Activated CD4-positive, alpha-beta T cell treated with anti-CD3 and anti-CD28 coated beads, Interleukin-2, amount 50 U/mL, for 4 hours (primary cell): ENCODE data around the gene VAT1L.
"Not testable (repeated sequence)": the region's sequence is repeated elsewhere in the genome, so short reads cannot be mapped to it uniquely, and the experiment has no call there.

ENCODE experiments used
- DNase-seq, 2 experiments: peaks; one replicate each; pipeline ENCODE4 v3.0.0-alpha.2; 2020

Gene VAT1L

DNA sequence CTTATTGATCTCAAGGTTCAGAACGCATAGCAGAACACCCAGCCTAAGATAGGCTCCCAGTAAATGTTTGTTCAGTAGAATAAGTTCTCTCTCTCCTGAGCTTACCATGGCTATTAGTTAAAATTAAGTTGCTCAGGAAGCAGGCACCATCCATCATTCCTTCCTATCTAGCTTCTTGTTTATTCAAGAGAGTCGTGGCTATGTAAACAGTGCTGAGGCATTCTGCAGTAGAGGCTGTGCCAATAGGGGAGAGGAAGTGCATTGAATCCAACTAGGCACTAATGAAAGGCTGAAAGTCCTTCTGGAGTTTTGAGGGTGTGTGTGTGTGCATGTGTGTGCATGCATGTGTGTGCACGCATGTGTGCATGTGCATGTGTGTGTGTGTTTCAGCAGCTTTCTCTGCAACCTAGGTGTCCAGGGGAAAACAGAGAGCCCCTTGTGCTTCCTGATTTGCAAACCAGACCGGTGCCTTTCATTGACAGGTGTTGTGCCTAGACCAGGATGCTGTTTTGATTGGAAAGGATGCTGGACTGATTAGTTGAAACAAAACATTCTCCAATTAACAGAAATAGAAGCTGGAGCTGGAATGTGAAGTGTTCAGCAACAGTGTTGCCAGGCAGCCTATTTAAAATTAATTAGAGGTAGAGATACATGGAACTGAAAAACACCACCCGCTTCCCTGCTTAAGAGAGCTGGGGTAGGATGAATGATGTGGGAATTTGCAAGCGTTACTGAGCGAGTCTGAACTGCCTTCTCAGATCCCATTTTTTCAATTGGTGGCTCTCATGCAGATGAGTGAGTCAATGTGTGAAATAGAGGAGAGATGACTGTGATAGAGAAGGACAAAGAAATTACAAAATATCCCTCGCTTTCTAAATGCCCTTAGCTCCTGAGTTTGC lies 130.7 kb downstream of the VAT1L start:
- DNase-seq = no peak

DNA sequence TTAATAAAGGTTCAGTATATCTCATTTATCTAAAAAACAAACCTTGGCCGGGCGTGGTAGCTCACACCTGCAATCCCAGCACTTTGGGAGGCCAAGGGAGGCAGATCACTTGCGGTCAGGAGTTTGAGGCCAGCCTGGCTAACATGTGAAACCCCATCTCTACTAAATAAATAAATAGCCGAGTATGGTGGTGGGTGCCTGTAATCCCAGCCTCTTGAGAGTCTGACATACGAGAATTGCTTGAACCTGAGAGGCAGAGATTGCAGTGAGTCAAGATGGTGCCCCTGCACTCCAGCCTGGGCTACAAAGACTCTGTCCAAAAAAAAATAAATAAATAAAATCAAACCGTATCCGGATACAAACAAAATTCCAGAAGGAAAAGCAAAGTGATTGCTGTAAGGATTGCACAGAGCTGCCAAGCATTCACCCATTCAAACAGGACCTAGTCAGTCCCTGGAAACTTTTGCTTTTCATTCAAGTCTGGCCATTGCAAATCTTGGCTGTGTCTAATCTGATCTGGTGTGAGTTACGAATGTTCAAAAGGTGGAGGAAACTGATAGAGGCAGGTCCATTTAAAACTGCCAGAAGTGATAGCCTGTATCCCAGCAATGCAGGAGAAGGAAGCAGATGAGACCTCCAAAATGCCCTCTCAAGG lies 131.5 kb downstream of the VAT1L start:
- DNase-seq = no peak

DNA sequence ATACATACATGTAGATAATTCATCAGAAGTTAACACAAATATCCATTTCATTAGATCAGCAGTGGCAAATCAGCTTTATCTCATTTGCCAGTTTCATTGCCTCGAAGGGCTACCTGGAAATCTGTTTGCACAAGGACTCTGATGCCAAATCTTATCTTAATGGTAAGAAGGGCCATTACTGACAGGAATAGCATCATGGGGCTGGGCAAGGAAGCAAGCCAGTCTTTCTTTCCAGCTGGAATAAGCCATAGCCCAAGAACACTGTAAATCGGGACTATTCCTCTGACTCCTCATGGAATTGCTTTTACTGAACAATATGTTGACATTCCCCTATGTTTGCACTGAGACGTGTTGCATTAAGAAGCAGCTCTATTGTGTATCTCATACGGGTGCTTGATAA lies 132.6 kb downstream of the VAT1L start:
- no peak for DNase-seq

DNA sequence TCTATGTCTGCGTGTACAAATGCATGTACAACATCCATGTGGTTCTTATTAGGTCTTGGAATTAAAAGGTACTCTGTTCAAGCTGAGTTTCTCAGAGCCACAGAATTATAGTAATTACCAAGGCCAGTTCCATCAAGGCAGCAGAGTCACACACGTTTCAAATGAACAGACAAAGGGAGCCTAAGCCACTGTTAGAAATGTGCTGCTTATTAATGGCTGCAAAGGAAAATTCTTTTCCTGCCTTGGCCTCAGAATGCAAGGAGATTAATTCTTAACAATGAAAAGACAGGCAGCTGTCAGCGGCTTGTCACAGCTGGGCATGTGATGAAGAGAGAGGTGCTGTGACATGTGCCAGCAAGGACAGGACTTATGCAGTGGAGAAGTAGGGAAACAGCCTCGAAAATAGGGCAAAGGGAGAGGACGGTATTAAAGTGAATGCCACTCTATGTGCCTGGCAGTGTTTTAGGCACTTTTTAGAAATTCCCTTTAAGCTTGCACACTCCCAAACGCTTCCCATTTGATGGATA lies 133.9 kb downstream of the VAT1L start:
- no peak for DNase-seq

DNA sequence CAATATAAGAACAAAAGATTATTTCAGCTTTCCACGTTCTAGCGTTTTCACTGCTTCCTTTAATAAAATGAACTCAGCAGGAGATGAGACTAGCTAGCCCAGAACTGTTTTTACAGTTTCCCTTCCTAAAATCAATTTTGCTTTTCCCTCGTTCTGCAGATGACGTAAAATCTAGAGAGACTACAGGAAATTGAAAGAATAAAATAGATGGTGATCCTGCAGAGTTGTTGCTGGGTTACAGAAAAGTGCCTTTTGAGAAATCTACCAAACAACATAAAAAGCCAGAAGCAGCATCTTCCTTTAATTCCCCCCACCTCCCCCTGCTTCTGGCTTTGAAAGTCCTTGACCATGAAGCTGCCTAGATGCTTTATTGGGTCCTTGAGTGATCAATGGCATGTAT lies 137.2 kb downstream of the VAT1L start:
- no peak for DNase-seq

DNA sequence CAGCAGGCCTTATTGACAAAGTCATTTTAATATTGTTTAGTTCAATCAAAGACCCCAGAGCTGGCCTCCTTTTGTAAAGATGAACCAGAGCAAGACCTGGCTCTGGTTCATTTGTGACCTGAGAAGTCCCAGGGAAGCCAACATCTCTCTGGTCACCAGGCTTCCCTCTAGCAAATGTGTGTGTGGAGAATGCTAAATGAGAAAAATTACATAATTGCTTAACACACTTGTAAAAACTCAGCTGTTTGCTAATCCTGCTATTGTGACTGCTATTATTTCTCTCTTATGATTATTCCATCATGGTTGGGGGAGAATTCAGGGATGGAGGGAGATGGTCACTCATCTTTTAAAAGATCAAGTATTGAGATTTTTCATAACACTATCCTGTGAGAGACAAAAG lies 139.7 kb downstream of the VAT1L start:
- DNase-seq = no peak

DNA sequence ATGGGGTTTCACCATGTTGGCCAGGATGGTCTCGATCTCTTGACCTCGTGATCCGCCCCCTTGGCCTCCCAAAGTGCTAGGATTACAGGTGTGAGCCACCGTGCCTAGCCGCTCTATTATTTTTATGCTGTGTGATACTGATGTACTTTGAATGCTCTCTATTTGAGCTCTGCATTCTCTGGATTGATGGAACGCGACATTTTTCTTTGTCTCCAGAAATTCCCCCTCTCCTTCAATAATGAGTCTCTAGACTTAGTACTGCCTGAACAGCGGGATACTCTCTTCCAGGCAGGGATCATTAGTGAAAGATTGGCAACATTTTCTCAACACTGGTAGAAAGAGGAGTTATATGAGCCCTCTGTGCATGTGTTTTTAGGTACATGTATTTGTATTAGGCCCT lies 140.6 kb downstream of the VAT1L start:
- no peak for DNase-seq

DNA sequence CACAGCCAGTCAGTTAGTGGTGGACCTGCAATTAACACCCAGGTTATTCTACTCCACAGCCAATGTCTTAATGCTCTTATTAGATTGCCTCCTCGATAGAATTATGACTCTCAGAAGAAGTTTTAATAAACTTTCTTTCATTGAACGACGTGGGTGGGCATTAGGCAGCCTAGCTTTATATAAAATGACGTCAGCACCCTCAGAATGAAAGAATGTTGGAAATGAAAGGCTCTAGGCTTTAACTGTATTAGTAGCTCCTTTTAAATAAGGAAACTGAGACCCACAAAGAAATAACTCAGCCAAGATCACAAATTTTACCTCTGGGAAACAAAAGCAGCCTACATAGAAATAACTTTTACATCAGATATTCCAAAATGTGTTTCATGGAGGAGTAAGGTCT lies 142.7 kb downstream of the VAT1L start:
- DNase-seq = no peak

DNA sequence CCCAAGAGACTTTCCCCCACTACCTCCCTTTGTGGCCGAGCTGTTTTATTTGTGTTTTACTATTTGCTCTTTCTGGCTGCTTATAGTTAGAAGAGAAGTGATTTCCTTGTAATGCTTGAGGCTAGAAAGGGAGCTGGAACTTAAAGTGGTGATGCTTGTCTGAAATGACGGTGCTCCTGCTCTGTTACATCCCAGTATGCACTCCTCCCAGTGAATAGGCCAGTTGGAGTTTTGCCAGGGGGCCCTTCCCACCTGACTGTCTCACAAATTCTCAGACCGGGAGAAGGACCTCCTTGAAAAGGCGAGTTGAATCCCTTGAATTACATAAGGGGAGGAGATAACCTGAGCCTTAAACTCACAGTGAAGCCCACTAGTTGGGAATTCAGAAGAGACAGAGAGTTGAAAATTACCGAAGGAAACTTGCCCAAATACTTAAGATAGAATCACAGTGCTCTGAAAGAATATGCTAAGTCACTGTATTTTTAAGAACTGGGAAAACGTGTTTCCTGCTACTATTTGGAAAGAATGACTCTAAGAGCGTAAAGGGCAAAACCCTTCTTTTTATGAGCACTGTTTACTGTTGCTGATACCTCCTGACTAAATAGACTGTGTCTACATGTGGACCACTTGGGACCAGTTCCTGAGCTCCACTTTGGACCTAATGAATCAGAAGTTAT lies 149.2 kb downstream of the VAT1L start:
- DNase-seq = no peak

DNA sequence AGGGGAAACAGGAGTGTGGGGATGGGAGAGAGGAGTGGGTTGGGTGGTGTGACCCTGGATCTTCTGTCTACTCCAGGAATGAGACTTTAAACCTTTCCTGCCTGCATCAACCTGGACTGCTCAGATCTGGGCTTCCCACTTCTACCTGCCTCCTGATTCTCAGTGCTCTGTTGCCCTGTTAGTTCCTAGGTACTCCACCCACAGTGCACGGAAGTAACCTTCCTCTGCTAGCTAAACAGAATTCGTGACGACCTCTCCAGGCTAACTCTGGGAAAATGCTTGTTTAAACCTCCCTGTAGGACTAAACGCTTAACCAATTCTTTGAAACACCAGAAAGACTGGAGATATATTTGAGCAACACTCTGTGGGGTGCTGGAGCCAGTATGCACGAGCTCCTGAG lies 150.5 kb downstream of the VAT1L start:
- no peak for DNase-seq

DNA sequence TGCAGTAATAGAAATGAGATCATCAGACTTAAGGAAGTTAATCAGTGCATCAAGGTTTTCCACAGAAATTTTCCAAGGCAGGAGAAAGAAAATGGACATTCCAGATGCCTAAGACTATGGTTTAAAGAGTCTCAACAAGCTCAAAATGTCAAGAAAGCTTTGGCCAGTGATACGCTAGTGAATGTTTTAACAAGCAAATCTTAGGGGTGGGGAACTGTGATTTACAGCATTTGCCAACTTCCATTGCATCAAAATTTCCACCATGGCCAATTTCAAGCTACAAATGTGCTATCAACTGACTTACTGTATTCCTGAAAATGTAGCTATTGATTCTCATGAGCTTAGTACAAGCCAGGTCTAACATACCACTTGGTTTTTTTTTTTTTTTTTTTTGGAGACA lies 151.6 kb downstream of the VAT1L start:
- DNase-seq = no peak

DNA sequence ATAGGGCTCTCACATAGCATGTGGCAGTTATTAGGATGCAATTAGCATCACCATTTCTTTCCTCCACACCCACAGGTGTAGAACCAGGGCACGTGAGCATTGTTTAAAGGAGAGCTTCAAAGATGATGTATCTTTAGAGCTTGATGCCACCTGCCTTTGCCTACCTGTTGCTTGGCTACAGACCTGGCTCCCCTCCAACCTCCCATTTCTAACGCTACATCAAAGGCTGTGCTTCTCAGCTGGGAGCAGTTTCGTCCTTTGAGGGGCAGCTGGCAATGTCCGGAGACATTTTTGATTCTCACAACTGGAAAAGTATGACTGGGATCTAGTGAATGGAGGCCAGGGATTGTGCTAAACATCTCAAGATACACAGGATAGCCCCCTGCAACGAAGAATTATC lies 155.4 kb downstream of the VAT1L start:
- no peak for DNase-seq

DNA sequence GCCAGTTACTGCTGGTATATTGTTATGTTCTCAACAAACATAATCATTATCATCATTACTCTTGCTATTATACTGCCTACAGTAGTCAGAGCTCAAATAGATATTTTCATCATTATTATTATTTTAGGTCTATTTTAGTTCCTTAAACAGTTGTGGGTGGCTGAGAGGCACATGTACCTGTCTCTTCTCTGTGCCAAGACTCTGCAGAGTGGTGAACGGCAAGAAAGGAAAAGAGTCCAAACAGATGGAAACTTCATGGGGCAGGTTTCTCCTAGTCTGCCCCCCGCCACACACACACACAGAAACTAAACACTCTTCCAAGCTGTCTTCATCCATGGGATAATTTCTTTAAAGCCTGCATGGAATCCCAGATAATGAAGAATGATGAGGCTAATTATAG lies 156.3 kb downstream of the VAT1L start:
- DNase-seq = no peak

DNA sequence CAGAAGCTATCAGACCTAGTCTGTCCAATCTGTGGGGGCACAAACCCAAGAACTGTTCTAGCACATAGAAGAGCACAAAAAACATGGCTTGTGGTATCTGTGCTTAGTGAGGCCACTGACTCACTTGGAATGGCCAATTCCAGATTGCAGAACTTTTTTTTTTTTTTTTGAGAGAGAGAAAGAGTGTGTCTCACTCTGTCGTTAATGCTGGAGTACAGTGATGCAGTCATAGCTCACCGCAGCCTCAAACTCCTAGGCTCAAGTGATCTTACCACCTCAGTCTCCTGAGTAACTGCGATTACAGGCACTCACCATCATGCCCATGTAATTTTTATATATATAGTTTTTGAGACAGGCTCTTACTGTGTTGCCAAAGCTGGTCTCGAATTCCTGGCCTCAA lies 156.8 kb downstream of the VAT1L start:
- no peak for DNase-seq

DNA sequence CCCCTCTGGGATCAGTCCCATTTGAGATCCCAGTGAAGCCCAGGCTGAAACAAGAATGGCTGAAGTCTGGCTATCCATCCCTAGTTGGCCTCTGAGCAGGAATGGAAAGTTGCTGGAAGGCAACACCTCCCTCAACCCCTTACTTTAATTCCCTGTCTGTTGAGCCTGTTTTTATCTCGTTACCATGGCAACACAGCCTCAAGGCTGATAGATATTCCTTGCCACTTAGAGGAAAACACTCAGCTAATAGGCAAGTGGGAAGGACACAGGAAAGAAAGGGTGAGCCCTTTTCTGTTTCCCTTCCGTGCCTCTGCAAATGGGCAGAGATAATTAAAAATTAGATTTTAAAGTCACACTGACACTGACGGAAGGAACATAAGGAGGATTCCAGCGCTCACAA lies 158.5 kb downstream of the VAT1L start:
- no peak for DNase-seq

DNA sequence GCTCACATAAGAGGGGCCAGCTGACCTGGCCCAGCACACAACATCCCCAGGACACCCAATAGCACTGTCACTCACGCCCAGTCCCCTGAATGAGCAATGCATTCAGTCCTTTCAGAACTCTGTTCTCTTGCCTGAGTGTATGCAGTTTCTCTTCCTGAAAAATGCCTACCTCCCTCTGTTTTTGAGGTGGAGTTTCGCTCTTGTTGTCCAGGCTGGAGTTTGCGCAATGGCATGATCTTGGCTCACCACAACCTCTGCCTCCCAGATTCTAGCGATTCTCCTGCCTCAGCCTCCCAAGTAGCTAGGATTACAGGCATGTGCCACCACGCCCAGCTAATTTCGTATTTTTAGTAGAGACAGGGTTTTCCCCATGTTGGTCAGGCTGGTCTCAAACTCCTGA lies 159.2 kb downstream of the VAT1L start:
- not testable (repeated sequence) for DNase-seq

DNA sequence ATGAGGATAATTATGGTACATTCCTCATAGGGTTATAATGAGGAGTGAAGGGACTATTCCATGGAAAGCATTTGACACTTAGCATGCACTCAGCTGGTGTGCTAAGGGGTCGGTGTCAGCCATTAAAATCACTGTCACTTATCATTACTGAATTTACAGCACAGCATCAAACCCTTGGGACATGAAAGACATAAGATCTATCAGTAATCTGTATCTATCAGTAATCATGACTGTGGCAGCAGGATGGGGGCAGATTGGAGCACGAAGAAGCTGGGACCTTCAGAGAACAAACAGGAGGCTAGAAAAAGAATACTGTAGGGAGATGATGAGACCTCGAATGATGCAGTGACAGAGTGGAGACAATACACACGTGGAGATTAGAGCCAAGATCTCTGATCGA lies 160.5 kb downstream of the VAT1L start:
- no peak for DNase-seq

DNA sequence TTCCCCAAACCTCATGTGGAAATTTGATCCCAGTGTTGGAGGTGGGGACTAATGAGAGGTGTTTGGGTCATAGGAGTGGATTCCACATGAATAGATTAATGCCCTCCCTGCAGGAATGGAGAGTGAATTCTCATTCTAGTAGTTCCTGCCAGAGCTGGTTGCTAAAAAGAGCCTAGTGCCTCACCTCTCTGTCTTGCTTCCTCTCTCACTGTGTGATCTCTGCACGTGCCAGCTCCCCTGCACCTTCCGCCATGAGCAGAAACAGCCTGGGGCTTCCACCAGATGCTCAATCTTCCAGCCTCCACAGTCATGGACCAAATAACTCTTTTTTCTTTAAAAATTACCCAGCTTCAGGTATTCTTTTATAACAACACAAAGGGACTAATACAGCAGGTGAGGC lies 161.1 kb downstream of the VAT1L start:
- no peak for DNase-seq

DNA sequence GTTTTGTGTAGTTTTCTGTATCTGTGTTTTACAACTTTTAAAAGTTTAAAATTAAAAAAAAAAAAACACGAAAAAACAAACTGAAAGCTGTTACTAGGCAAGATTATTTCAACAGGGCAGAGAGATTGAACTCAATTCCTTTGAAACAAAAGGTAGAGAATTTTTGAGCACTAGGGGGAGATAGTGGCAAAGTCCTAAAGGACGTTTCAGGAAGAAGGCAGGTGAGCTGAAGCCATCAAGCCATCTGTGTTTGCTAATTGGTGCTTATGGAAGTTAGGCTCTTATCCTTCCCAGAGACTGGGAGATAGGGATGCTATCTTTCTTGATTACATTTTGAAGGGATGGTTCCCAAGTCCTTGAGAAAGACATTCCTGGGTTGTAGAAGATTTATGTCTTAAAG lies 163.4 kb downstream of the VAT1L start:
- DNase-seq = no peak

DNA sequence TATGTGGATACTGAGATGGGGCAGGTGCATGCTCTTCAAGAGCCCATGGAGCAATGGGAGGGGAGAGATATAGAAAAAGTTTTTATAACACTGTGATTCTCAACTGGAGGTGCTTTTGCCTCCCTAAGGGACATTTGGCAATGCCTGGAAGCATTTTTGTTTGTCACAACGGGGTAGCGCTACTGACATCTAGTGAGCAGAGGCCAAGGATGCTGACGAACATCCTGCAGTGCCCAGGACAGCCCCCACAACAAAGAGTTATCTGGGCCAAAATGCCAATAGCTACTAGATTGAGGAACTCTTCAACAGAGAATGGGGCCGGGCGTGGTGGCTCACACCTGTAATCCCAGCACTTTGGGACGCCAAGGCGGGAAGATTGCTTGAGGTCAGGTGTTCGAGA lies 166.8 kb downstream of the VAT1L start:
- no peak for DNase-seq

DNA sequence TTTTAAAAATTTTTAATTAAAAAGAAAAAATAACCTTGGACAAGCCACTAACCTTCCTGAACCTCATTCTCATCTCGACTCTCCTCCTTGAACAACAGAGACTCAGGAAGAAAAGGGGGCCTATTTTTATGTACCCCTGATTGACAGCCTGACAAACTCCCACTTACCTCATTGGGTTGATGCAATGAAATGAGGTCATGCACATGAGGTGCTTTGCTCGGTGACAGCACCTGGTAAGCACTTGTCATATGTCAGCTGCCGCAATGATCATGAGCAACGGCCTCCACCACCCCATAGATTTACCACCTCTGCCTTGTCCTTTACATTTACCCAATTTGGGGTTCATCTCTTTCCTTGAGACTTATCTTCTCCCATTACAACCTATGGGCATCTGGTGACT lies 167.9 kb downstream of the VAT1L start:
- no peak for DNase-seq

DNA sequence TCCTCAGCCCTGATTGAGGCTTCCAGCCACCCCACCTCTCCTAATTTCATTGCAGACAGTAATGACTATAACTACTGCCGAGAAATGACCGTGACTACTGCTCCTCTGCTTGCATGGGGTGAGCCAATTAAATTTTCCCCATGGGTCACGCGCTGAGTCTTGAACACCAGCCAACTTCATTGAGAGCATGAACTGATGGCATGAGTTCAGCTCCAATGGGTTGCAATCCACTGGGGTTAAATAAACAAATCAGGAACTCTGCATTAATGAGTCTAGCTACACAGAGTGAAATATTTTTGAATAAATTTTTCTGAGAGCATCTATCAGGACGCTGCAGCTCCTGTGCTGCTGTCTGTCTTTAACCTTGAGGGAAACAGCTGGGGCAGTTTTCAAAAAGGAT lies 172.4 kb downstream of the VAT1L start:
- DNase-seq = no peak

DNA sequence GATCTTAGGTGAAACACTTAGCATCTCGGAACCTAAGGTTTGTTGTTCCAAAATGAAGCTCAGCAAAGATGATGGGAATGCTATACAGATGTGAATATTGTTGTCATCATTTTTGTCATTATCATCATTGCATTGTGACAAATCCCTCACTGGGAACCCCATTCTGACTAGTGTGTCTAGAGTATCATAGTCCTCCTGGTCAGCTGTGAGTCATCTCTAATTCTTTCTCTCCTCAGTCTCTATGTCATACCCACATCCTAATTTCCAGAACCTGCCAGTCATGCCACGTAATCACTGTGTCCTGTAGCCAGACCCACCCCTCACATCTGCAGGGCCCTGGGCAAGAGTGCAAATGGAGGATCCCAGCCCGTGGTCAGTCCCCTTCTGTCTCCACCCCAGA lies 173.4 kb downstream of the VAT1L start:
- DNase-seq = no peak

DNA sequence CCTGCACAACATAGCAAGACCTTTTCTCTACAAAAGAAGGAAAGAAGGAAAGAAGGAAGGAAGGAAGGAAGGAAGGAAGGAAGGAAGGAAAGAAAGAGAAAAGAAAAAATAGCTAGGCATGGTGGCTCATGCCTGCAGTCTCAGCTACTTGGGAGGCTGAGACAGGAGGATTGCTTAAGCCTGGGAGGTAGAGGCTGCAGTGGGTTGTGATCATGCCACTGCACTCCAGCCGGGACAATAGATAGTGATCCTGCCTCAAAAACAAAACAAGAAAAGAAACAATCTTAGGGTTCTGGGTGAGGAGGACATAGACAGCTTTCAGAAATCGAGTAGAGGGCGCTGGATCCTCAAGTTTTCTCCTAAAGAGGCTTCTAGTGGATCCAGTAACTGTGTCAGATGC lies 174.3 kb downstream of the VAT1L start:
- DNase-seq = no peak
